Measurements from ENCODE around the gene HMGCS2. TPM values are rescaled to one million over a fixed set of nuclear protein-coding genes. Genes with fewer than 3 reads are reported as not detected.

HMGCS2 gene
- total and polyA plus RNA-seq, 2 donors from 2014 or later: 3.9 to 163 TPM

DNA sequence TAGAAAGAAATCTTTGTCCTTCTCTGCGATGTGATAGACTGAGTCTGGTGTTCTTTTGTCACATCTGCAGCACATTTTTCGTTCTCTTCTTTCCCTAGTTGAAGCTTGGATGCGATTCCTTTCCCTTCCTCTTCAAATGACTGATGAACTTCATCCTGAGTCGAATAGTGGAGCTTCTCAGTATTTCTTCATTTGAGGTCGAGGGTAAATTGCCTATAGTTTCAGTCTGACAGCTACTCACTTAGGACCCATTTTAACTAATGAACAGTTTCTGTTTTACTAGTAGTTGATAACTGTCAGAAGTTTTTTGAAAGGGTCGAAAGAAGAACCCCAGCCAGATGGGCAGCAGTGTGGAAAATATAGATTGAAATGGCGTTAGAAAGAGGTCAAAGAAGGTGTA, 47.2 kb upstream of the HMGCS2 start:
- Histone ChIP-seq H3K27ac (ENCODE audit: low read depth in 2 of 2, low read length in 2 of 2) (no peak overlapping the region), H3K4me1 (ENCODE audit: control insufficient read depth in 2 of 3, insufficient read depth in 2 of 3, low read depth in 1 of 3, low read length in 3 of 3) (no peaks in the 10 kb centered on the region), H3K9me3 (ENCODE audit: control insufficient read depth in 2 of 3, insufficient read depth in 1 of 3, low read length in 3 of 3) (no peaks in the 10 kb centered on the region), H3K4me3 (ENCODE audit: low read length in 3 of 3) (no peak overlapping the region), H3K9ac (ENCODE audit: low read length in 3 of 3) (no peak overlapping the region), H3K36me3 (ENCODE audit: control insufficient read depth in 2 of 3, insufficient read depth in 3 of 3, low read length in 3 of 3) (no peaks in the 10 kb centered on the region), H3K27me3 (ENCODE audit: control insufficient read depth, insufficient read depth, low read length) (no peaks in the 10 kb centered on the region)
- intact Hi-C loops (cut with DNase I): no loop called here
- FAIRE-seq (no peak), DNase-seq (no peak)
- TF ChIP-seq CTCF (IDR thresholded peaks at IDR 0.05; ENCODE audit: borderline replicate concordance, extremely low read depth, insufficient read depth): no peak

GRCh38 chr1:119815361-119815760, 46.7 kb upstream of the HMGCS2 start:
- H3K4me3 ChIP-seq (ENCODE audit: low read length in 3 of 3): no peak overlapping the region
- FAIRE-seq (no peak), DNase-seq (no peak)
- H3K4me1 ChIP-seq (ENCODE audit: control insufficient read depth in 2 of 3, insufficient read depth in 2 of 3, low read depth in 1 of 3, low read length in 3 of 3): no peaks in the 10 kb centered on the region
- H3K9me3 ChIP-seq (ENCODE audit: control insufficient read depth in 2 of 3, insufficient read depth in 1 of 3, low read length in 3 of 3): no peaks in the 10 kb centered on the region
- no peak overlapping the region for H3K9ac ChIP-seq (ENCODE audit: low read length in 3 of 3)
- no peak overlapping the region for H3K27ac ChIP-seq (ENCODE audit: low read depth in 2 of 2, low read length in 2 of 2)
- H3K27me3 ChIP-seq (ENCODE audit: control insufficient read depth, insufficient read depth, low read length): no peaks in the 10 kb centered on the region
- H3K36me3 ChIP-seq (ENCODE audit: control insufficient read depth in 2 of 3, insufficient read depth in 3 of 3, low read length in 3 of 3): no peaks in the 10 kb centered on the region
- intact Hi-C loops (cut with DNase I): no loop called here
- TF ChIP-seq CTCF (IDR thresholded peaks at IDR 0.05; ENCODE audit: borderline replicate concordance, extremely low read depth, insufficient read depth): no peak

DNA sequence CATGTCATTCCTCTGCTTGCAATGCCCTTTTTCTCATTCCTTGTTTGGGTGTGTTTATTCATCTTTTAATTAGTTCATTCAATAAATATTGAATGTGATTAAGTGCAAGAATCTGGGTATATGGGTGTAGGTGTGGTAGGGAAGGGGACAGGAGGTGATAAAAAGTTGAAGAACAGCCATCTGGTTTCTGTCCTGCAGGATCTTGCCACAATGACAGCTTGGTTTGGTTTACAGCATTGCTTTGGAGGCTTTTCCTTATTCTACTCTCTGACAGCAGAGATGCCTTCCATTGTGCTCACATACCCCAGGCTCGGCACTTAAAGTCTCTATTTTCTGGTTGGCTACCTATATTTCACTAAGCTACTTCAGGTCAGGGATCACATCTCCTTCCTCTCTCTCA, 45.6 kb upstream of the HMGCS2 start:
- Histone ChIP-seq H3K27me3 (ENCODE audit: control insufficient read depth, insufficient read depth, low read length) (no peaks in the 10 kb centered on the region), H3K36me3 (ENCODE audit: control insufficient read depth in 2 of 3, insufficient read depth in 3 of 3, low read length in 3 of 3) (no peaks in the 10 kb centered on the region), H3K27ac (ENCODE audit: low read depth in 2 of 2, low read length in 2 of 2) (no peak overlapping the region), H3K9me3 (ENCODE audit: control insufficient read depth in 2 of 3, insufficient read depth in 1 of 3, low read length in 3 of 3) (no peaks in the 10 kb centered on the region), H3K9ac (ENCODE audit: low read length in 3 of 3) (no peak overlapping the region), H3K4me3 (ENCODE audit: low read length in 3 of 3) (no peak overlapping the region), H3K4me1 (ENCODE audit: control insufficient read depth in 2 of 3, insufficient read depth in 2 of 3, low read depth in 1 of 3, low read length in 3 of 3) (no peaks in the 10 kb centered on the region)
- no peak for TF ChIP-seq CTCF (IDR thresholded peaks at IDR 0.05; ENCODE audit: borderline replicate concordance, extremely low read depth, insufficient read depth)
- DNase-seq (no peak), FAIRE-seq (no peak)
- intact Hi-C loops (cut with DNase I): no loop called here

DNA sequence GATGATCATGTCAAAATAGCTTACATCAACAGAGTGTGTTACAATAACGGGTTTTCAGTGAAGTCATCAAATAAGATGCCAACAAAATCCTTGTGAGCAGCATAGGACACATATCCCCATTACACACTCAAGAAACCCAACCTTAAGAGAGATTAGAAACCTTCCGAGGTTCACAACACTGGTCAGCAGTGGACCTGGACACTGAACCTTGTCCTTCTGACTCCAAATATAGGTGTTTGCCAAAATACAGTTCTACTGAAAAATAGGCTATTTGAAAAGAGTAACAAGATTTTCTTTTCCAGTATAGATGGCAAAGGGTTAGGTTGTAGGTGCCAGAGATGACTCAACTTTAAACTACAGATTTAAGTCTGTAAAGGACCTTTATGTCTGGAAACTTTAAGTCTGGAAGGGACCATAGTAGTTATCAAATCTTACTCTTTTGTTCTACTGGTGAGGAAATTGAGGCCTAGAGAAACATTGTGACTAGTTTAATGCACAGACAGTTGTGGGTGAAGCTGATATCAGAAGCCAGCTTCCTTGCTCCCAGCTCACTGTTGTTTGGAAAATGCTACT, 43.4 kb upstream of the HMGCS2 start:
- Histone ChIP-seq H3K9ac (ENCODE audit: low read length in 3 of 3) (no peak overlapping the region), H3K36me3 (ENCODE audit: control insufficient read depth in 2 of 3, insufficient read depth in 3 of 3, low read length in 3 of 3) (no peaks in the 10 kb centered on the region), H3K27me3 (ENCODE audit: control insufficient read depth, insufficient read depth, low read length) (no peaks in the 10 kb centered on the region), H3K9me3 (ENCODE audit: control insufficient read depth in 2 of 3, insufficient read depth in 1 of 3, low read length in 3 of 3) (no peaks in the 10 kb centered on the region), H3K4me3 (ENCODE audit: low read length in 3 of 3) (no peak overlapping the region), H3K27ac (ENCODE audit: low read depth in 2 of 2, low read length in 2 of 2) (no peak overlapping the region), H3K4me1 (ENCODE audit: control insufficient read depth in 2 of 3, insufficient read depth in 2 of 3, low read depth in 1 of 3, low read length in 3 of 3) (no peaks in the 10 kb centered on the region)
- TF ChIP-seq CTCF (IDR thresholded peaks at IDR 0.05; ENCODE audit: borderline replicate concordance, extremely low read depth, insufficient read depth): no peak
- DNase-seq (no peak), FAIRE-seq (no peak)
- intact Hi-C loops (cut with DNase I): no loop called here
